GM21717 (cell line): ENCODE results near the gene CTTN.

Source experiments
- ATAC-seq: cut with Tn5 transposase; IDR thresholded peaks from one replicate; pipeline ENCODE4 v1.9.1; 2021; ENCODE audit warnings: mild to moderate bottlenecking, moderate library complexity; ENCODE audit not compliant: unreplicated experiment

Gene CTTN

DNA sequence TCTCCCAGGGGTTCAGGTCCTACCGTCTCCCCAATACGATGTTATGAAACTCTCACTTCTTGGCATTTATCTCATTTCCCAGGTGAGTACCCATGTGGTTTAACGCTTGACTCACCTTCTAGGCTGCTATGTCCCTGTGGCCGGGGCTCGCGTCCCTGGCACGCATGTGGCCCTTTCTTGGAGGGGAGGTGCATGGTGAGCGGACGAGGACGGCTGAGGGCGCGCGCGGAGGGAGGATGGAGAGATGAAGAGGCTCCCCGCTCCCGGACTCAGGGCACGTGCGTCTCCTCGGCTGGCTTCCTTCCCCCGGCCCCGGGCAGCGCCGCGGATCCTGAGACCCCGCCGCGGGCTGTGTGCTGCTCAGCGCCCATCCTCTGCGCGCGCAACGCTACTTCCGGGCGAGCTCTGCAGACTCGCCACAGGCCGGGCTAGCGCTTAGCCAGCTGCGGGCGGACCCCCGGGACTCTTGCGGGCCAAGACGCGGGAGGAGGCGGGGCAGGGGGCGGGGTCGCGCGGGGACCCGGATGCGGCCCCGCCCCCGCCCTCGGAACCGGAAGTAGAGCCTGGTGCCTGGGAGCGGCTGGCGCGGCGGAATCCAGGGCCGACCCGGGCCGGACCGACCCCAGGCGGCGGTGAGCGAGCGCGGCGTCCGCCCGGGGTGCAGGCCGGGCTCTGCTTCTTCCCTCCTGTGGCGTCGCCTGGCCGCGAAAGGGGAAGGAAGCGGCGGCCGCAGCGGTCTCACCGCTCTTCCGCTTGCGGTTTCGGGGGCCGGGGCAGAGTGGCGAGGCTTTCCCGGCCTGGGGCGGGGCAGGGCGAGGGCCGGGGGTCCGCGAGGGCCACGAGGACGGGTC, at the start of gene CTTN:
CTTN (plus strand) TSS at position 547 of the 851 bp plus-strand sequence. CDS start 8,769 bp downstream, outside the sequence.
- no peak for ATAC-seq

- no peak for ATAC-seq
Measured at GRCh38 chr11:70348608-70349007, 49.7 kb upstream of the CTTN start.

DNA sequence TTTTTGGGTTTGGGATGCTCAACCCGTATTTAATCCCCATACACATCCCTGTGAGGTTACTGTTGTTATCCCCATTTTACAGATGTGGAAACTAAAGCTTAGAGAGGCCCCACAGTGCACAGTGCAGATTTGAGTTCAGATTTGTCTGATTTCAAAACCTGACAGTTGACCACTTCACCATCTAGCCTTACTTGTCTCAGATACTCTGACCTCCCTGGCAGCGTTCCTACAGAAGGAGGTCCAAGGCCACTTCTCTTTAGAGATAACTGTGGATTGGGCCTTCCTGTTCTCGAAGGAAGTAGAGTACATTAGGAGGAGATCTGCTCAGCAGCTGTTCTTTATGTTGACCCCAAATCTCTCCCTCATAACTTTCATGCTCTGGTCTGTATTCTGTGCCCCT, 46.7 kb upstream of the CTTN start:
- no peak for ATAC-seq

DNA sequence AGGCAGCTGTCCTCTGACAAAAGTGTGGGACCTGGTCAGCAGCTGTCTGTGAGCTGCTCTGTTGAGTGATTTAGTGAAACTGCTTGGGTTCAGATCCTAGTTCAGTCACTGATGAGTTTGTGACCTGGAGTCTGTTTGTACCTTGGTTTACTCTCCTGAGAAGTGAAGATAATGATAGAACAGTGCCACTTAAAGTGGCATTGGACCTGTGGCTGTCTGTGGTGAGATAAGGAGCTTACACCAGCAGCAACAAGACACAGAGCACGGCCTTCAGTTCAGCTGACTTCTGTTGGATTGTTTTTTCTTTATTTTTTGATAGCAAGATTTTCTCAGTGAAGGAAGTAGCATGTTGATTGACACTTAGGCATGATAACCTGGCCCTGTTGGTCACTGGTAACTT, 46.2 kb upstream of the CTTN start:
- ATAC-seq = no peak

- no peak for ATAC-seq
Measured at GRCh38 chr11:70352601-70353000, 45.7 kb upstream of the CTTN start.

DNA sequence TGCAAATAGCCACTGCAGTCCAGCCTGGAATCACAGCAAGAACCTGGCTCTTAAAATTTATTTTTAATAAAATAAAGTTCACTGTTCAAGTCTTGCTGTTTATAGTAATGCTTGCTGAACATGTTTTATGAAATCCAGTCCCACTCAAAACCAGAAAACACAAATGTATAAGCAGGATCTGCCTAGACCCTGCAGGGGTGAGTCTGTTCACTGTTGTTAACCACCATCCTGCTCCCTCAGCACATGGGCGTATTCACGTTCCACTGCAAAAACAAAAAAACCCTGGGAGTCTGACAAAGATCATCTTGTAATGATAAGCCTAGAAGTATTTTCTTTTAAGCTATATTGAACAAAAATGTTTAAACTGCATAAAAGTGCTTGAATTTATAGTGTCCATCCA, 45.0 kb upstream of the CTTN start:
- ATAC-seq = no peak

DNA sequence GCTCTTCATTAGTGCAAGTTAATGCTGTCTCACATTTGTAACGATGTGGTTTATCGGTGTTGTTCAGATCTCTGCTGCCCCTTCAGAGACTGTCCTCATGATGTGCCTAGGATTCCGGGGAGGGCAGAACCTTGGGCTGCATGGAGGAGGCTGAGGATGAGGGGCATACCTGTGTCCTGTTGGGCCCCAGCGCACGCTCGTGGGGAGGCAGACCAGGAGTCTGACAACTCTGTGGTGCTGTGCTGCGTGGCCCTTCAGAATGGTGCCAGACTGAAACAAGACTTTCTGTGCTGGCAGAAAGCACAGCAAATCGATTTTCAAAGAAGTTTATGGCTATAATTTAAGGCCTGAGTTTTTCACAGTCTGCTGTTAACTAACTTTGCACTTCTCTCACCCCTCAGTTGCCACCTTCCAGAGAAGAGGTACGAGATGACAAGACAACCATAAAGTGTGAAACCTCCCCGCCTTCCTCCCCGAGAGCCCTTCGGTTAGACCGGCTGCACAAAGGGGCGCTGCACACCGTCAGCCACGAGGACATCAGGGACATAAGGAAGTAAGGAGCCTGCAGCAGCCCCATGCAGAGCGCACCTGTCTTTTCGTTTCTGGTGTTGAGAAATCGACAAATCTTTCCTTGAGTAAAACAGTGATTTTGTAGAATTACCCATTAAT, 44.3 kb upstream of the CTTN start:
- ATAC-seq = no peak

DNA sequence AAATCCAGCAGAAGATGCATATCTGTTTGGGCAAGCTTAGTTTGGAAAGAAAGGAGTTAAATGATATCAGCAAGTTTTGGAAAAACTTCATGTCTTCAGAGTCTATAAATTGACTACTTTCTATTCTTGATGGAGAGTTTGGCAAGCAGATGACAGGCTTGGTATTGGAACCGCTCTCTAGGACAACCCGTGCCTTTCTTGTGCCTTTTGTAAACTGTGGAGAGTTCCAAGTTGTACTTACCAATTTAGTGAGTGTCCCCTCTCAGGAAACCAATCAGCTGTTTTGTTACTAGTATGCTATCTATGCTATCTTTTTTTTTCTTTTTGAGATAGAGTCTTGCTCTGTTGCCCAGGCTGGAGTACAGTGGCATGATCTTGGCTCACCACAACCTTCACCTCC, 43.7 kb upstream of the CTTN start:
- no peak for ATAC-seq

- no peak for ATAC-seq
Measured at GRCh38 chr11:70358753-70359152, 39.6 kb upstream of the CTTN start.

- ATAC-seq = no peak
Measured at GRCh38 chr11:70359451-70360205, 38.7 kb upstream of the CTTN start.

DNA sequence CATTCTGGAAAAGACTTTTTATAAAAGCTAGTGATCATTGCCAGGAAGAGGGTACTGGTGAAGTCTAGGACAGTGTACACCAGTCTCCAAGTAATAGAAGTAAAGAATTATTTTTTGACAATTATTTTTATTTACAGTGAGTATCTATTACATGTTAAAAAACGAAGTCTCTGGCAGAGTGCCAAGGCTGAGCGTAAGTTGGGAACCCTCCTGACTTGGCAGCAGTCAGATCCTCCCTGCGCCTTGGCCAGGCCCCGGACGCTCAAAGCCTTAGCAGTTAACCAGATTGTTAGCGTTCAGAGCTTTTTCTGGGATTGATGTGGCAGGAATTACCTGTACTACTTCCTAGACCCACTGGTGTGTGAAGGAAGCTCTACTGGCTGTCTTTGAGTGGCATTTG, 38.1 kb upstream of the CTTN start:
- no peak for ATAC-seq

GRCh38 chr11:70364178-70364577, 34.2 kb upstream of the CTTN start:
- no peak for ATAC-seq

- ATAC-seq = no peak
Measured at GRCh38 chr11:70364745-70365543, 33.4 kb upstream of the CTTN start.

GRCh38 chr11:70365544-70365927, 32.8 kb upstream of the CTTN start:
- ATAC-seq = no peak

- ATAC-seq = no peak
Measured at GRCh38 chr11:70367071-70367470, 31.3 kb upstream of the CTTN start.

GRCh38 chr11:70368961-70369360, 29.4 kb upstream of the CTTN start:
- ATAC-seq = no peak

- ATAC-seq = no peak
Measured at GRCh38 chr11:70371241-70371640, 27.1 kb upstream of the CTTN start.

- no peak for ATAC-seq
Measured at GRCh38 chr11:70372076-70372475, 26.3 kb upstream of the CTTN start.

DNA sequence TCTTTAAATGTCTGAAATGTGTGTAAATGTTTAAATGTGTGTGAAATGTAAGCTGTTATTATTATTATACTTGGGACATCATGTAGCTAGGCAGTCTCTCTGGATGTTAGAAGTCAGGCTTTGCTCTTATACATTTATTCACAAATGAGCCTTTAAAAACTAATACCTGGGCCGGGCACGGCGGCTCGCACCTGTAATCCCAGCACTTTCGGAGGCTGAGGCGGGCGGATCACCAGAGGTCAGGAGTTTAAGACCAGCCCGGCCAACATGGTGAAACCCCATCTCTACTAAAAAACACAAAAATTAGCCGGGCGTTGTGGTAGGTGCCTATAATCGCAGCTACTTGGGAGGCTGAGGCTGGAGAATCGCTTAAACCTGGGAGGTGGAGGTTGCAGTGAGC, 21.7 kb upstream of the CTTN start:
- no peak for ATAC-seq

DNA sequence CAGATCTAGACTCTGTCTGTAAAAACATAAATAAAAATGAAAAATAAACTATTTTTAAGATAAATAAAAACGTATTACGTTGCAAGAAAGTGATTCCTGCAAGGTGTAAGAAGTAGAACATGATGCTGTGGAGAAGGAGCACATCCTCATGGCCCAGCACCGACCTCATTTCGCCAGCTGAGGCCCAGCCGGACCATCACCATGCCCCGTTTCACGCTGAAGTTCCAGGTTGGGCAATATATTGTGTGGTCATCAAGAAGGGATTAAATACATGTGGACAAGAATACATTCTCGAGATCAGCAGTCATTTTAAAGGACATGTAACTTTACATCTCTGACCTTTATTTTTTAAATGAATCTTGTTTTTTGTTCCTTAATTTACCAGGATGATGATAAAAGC, 20.7 kb upstream of the CTTN start:
- no peak for ATAC-seq
